Stimulated activated naive CD4-positive, alpha-beta T cell treated with Interleukin-2 at 50 U/mL for 16 hours (primary cell): ENCODE measurements around the gene CLTCL1.

ENCODE experiments used
- DNase-seq: peaks from one replicate; lab custom pipeline; 2025; lab: John Stamatoyannopoulos, UW

Gene CLTCL1

DNA sequence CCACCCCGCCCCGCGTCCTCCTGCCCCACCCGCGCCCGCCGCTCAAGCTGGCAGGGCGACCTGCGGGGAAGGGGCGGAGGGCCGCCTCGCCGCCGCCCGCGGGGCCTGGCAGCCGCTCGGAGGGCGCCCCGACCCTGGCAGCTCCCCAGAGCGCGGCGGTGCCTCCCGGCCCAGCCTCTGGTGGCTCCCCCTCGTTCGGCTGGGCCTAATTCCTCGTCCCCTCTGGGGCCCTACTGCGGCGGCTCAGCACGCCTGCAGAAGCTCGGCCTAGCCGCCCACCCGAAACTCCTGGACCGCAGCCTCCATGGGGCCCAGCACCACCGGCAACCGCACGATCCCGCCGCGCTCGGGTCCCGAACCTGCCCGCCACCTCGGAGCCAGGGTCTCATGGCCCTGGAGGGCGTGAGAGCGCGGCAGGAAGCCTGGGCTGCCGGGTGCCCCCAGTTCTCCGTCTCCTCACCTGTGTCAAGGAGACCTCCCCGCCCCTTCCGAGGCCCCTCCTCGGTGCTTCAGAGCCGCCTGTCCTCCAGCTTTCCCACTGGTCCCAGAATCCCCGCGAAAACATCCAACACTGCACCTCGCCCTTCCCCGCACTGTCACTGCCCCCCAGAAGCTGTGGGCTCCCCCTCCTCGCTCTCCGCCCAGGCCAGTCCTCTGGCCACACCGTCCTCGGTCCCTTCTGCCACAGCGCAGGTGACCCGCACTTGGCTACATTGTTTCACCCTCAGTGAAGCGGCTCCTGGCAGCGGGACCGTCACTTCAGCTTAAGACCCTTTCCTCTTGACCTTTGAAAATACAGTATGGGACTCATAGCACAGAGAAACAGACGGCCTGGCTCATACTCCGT is 140.8 kb downstream of the CLTCL1 start:
- DNase-seq, result no peak

DNA sequence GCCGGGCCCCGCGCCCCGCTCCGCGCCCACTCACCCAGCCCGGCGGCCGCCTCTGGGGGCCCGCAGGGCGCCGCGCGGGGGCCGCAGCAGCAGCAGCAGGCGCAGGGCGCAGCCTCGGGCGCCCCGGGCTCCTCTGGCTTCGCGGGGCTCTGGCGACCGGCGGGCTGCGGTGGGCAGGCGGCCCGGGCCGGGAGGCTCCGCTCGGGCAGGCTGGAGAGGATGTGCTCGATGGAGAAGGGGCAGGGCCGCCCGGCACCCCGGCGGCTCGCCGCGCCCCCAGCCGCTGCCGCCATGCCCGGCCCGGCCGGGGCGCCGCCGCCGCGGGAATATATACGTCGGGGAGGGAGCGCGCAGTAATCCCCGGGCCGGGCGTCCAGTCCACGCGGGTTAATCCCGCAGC is 141.5 kb downstream of the CLTCL1 start, which contains the start of gene GSC2:
Gene GSC2 (minus strand): TSS at position 302 of the 400 bp plus-strand sequence. CDS start 9 bp downstream, at position 293.
- DNase-seq, result no peak

DNA sequence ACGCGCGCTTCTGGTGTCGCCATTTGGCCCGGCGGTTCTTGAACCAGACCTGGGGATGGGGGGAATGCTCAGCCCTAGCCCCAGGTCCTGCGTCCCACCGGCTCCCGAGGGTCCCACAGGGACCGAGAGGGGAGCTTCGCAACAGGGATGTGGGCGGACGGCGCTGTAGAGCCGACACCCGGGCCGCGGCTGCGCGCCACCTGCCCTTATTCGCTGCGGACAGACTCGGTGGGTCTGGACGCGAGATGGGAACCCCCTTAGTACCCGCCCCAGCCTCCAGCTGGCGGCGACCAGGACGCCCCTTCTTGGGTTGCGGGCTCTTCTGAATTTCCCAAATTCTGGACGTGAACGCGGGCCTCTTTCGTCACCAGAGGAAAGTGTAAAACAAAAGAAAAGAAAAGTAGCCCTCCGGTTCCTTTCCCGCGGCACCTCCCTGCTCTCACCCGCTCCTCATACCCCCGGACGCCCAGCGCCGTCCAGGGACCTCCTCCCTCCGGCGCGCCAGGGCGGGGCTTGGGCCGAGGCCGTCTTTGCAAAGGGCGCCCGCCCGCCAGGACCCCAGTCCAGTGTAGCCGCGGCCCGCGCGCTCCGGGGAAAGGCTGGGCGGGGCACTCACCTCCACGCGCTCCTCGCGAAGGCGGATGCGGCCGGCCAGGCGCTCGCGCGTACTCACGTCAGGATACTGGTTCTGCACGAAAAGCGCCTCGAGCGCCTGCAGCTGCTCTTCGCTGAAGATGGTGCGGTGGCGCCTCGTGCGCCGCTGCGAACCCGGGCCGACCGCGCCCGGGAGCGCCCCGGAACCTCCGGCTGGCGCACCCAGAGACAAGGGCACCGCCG is 142.3 kb downstream of the CLTCL1 start:
- peak; percentile 22 for DNase-seq

DNA sequence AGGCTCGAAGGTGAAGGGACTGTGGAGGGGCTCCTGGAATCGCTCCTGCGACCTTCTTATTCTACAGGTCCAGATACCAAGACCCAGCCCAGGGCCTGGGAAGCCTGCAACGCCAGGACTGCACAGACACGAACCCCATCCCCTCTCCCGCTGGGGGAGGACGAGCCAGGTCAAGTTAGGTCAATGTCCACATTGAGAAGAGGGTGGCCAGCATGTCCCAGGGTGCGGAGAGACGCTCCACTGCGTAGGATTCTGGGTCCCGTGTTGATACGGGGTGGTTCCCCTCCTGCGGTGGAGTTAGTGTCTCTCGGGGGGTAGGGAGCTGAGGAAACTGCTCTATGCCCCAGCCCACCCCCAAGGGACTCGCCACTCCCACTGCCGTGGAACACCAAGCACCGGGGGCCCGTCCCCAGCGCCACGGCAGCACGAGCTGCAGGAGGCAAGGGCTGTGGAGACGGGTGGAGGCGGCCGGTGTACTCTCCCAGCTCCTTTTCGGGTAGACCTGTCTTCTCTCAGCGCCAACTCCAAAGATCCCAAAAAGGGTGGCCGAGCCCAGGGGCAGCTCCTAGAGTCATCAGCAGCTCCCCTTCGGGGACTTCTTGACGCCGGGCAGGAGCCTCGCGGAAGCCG is 143.0 kb downstream of the CLTCL1 start:
- no peak for DNase-seq

DNA sequence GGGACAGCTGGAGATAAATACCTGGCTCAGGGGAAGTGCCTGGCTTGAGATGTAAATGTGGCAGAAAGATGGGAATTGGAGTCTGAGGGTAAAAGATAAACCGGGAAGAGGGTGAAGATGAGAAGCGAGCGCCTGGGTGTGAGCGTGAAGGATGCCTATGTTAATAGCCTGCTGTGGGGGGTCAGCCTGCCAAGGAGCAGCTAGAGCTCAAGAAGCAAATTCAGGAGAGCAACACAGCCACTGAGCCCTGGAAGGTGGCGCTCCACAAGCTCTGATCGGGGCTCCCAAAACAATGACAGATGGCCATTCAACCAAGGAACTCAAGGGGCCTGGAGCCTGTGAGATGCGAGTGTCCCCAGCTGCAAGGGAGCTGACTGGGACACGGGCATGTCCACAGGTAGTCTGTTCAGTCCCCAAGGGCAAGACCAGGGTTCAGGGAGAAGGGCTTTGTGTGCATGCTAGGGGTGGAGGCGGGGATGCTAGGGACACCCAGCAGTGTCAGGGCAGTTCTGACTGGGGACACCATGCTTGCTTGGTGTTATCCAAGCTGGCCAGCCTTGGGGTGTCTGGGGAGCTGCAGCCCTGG is 144.2 kb downstream of the CLTCL1 start:
- no peak for DNase-seq

DNA sequence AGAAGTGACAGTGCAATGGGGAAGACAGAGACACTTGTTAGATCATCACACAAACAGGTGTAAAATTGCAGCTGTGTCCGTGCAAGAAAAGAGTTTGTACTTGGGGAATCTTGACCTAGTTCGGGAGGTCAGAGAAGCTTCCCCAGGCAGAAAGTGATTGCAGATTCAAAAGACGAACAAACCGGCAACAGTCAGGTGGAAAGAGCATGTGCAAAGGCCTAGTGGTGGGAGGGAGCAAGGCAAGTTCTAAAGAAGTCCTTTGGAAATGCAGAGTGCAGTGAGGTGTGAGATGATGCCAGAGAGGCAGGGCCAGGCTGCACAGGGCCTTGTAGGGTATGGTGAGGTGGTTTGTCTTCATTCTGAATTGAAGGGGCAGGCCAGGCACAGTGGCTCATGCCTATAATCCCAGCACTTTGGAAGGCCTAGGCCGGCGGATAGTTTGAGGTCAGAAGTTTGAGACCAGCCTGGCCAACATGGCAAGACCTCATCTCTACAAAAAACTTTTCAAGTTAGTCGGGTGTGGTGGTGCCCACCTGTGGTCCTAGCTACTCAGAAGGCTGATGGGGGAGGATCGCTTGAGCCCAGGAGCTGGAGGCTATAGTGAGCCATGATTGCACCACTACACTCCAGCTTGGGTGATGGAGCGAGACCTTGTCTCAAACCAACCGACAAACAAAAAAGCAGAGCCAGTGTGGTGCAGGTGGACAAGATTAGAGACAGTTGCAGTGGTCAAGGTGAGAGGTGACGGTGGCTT is 145.1 kb downstream of the CLTCL1 start:
- DNase-seq, result no peak

DNA sequence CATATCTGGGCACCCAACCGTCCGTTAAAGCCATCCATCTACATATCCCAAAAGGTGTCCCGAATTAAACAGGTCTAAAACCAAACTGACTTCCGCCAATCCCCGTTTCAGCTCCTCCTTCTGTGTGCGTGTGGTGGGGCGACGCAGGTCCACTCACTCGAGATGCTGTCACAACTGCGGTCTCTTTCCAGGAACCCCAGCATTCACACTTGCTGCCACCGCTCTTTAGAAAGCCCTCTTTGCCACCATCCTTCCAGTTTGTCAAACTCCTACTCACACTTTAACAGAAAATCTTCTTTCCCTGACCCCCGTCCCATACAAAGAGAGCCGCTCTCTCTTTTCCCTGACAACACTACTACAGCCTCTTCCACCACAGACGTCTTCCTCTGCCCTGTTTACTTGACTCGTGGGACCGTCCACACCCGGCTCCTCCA is 147.5 kb downstream of the CLTCL1 start:
- DNase-seq, result peak; percentile 23

DNA sequence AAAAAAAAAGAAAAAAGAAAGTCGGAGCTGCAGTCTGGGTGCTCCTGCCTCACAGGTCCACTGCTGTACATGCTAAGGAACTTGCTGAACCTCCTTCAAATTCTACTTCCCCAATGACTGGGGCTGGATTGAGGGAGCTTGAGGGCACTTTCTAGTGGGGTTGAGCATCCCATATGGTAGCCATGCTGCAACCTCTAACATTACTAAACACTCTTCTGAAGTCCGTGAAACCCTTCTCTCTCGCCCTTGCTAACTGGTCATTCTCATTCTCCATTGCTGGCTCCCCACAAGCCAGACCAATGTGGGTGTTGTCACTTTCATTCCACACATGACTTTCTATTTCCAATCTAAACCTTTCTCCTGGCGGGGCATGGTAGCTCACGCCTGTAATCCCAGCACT is 148.3 kb downstream of the CLTCL1 start:
- no peak for DNase-seq

DNA sequence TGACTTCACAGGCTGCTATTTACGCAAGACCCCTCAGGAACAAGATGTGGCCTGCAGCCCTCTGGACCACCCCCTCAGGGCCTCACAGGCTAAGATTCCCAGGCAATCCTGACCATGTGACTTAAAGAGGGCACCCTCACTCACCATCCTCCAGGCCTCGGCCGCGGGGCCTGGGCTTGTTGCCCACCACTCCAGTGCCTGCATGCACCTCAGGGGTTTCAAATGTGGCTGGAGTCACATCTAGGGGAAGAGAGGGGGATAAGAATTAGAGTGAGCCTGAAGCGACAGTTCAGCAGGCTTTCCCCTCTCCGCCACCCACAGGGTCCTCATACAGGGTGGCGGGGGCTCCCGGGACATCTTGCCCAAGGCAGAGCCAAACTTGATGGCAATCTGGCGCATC is 149.1 kb downstream of the CLTCL1 start:
- no peak for DNase-seq

DNA sequence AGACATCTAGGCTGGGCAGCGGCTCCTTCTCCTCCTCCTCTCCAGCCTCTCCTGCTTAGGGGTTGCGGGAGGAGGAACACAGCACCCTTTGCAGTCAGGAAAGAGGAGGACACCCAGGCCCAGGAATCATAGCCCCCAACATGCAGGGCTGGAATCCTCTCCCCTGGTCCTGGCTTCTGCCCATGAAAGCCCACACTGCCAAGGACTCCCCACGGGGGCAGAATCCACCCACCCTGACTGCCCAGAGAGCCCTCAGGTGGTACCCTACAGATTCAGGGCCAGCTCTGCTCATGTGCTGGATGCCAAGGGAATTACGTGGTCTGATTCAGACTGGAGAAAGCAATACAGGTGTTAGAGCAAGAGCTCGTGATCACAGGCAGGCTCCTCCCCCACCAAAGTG is 151.5 kb downstream of the CLTCL1 start:
- no peak for DNase-seq

DNA sequence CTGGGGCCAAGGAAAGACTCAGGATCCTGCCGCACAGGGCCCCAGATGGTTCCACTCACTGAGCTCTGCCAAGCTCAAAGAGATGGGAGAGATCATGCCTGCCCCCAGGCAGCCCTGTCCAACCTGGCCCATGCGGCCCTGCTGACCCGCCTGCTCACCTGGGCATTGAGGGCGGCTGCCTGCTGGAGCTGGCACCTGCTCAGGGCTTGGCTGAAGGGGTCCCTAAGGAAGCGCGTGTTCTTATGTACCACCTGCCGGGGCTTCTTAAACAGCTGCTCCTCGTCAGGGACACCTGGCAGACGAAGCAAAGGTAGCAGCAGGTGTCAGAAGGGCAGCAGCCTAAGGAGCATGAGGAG is 152.5 kb downstream of the CLTCL1 start:
- no peak for DNase-seq

DNA sequence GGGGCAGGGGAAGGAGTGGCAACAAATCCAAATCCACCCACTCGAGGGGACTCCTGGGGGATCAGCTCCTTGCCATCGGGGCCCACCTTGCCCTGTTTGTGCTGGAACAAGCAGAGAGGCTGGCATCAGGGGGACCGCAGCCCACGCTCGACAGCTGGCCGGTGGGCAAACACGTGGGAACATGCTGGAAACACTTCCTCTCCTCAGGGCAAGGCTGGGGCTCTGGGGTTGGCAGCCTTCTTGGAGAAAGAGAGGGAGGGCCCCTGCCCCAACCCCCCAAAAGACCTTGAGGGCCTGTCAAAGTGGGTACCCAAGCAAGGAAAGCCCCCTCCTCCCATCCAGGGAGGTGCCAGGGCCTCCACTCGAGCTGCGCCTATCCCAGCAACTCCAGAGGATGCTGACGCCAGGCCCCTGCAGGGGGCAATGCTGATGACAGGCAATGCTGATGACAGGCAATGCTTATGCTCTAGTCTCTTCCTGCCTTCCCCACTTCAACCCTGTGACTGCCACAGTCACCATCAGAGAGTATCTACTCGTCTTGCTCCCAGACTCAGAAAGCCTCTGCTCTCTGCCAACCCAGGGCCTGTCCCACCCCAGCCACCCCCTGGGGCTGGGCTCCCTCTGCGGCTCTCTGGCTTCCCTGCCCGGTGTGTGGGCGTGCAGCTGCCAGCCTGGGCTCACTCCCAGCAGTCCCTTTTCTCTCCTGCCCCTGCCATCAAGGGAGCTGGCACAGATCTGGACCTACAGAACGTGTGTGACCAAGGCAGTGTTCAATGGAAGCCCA is 153.1 kb downstream of the CLTCL1 start:
- no peak for DNase-seq

DNA sequence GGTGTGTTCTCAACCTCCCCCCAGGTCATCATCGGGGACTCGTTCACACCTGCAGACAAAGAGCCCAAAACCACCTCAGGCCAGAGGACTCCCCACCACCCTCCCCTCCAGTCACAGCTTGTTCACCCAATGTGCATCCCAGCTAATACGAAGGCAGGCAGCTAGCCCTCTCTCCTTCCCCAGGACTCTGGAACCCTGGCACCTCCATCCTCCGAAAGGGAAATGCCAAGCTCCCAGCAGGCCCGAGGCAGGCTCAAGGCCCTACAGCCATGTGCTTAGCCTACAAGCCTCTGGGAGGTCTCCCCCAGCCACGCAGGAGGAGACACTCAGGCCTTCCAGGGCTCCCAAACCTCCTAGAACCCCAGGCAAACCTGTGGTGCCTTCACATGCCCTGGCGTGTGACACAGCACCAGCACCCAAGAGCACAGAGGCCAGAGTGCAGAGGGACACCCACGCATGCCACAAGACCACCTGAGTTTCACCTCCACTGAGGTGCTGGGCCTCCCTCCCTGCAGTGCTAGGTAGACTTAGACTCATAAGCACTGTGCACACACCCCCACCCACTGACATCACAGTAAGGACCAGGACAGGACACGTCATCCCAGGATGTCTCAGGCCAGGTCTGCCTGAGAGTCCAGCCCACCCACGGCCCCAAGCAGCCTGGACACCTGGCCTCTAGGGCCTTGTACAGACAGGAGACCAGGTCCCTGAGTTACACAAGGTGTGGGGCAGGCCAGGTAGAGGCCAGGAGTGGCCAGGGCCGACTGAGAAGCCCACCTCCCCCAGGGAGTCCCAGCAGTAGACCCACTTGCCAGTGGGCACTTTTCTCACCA is 153.9 kb downstream of the CLTCL1 start:
- DNase-seq, result no peak

DNA sequence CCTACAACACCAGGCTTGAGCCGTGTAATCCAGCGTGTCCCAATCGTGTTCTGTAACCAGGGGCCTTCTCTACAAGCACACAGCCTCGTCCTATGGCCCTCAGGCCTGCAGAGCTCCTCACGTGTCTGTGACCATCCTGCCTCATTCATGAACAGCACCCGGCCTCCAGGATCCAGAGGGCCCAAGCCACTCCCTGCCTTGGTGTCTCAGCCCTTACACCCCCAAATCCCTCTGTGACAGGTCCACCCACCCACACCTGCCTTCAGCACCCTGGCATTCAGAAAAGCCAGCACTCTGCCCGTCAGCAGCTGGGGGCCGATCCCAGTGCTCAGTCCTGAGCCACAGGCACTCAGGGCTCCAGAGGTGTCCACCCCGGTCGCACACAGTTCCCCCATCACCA is 154.6 kb downstream of the CLTCL1 start:
- no peak for DNase-seq

DNA sequence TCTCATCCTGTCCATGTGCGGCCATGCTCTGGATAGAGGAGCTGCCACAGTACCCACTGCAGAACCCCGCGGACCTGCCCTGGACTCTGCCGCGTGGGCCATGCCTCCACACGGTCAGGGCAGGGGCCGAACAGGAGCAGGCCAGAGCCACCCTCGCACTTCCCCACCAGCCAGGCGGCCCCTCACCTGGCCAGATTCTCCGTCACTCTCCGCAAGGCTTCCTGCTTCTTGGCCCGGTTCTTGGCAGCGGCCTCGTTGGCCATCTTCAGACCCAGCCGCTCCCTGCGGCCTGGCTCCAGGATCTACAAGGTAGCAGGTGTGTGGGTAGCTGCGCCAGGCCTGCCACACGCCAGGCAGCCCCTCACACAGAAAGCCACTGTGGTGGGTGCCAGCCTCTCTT is 156.6 kb downstream of the CLTCL1 start:
- no peak for DNase-seq

DNA sequence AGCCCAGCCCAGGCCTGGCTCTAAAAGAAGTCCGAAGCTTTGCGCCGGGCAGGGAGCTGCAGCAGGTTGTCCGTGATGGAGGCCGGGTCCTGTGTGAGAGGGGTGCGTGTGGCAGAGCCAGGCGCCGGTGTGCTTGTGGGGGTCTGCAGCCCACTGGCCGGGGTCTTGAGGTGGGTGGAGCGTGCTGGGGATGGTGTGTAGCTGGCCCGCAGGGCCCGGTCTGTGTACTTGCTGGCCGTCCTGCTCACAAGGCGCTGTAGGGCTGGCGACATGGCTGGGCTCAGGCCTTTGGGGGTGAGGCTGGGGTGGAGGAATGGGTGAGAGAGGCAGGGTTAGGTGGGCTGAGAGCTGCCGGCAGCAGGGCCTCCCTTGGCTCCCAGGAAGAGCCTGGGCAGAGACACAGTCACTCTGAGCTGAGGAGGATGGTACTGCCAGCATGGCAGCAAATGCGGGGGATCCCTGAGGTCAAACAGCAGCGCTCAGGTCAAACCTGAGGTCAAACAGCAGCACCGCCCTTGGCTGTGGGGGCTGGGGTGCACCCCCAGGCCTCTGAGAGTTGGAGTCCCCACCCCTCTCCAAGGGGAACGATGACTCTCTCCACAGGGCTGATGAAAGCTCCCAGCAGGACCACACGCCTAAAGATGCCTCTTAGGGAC is 157.2 kb downstream of the CLTCL1 start:
- no peak for DNase-seq

DNA sequence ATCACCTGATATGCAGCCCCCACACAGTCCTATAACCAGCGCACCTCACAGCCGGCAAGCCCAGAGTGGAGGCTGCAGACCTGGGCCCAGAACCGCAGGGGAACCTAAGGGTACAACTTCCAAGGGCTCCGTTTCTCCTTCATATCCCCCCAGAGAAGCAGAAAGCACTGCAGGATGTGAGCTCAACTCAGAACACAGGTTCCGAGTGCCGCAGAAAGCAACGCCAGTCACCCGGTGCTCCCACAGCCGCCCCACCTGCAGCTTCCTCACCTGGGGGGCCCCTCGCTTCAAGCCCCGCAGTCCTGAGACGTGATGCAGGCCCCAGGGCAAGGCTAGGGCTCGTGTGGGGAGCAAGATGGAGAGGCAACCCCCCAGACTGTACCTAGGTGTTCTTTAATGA is 158.0 kb downstream of the CLTCL1 start:
- DNase-seq, result no peak

DNA sequence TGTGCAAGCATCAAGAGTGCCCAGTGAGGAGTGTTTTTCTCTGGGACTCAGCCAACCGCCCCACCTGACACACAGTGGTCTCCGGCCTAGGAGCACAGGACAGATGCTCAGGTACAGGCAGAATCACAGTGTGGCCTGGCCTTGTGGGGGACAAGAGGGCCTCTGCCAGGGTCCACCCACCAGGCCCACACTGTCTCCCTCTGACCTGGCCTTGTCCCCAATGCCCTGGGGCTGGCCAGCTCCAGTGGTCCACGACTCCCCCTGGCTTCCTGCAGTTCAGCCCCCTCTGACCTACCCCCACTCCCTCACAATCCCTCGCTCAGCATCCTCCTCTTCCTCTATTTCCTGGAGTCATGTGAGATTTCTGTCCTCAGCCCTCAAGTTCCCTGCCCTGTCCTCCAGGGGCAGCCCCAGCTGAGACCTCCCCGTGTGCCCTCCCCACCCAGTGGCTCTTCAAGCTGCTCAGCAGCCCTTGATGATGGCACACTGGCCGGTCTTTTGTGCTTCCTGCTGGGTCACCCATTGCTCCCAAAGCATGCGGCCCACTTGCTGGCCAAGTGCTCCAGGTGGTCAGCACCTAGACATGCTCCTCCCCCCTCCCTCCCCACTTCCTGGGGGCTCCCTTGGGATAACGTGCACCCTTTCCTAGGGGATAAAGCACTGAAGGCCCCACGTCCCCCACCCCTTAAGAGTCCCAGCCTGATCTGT is 158.7 kb downstream of the CLTCL1 start:
- DNase-seq, result no peak

DNA sequence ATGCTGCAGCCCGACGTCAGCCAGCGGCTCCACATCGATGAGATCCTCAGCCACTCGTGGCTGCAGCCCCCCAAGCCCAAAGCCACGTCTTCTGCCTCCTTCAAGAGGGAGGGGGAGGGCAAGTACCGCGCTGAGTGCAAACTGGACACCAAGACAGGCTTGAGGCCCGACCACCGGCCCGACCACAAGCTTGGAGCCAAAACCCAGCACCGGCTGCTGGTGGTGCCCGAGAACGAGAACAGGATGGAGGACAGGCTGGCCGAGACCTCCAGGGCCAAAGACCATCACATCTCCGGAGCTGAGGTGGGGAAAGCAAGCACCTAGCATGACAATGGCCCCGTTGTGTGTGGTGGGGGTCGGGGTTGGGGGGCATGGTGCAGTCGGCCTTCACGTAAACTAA is 159.4 kb downstream of the CLTCL1 start:
- no peak for DNase-seq
